HepG2 (cell line): ENCODE measurements around the gene NKD1. TPM values are rescaled to one million over a fixed set of nuclear protein-coding genes. Genes with fewer than 3 reads are reported as not detected.

ENCODE experiments used
- ATAC-seq: fragments of 200-7000 bp; cut with Tn5 transposase; 3 replicates; pipeline ENCODE4 v1.9.1; 2020; ENCODE audit warnings: mild to moderate bottlenecking, moderate library complexity
- BruUV-seq: library from RNA; stranded (reverse); fragments of 400-500 nt; replicated peaks from 2 replicates; lab custom pipeline; 2021; lab: Mats Ljungman, UMichigan
- CTCF ChIA-PET: fragments of 300-600 bp; formaldehyde crosslinking; extraction: SDS; loops from one replicate; lab custom pipeline; 2021; ENCODE audit warnings: low total read pairs, inconsistent platforms, low intra/inter-chr PET ratio; lab: Yijun Ruan, JAX
- POLR2A ChIA-PET: fragments of 350-600 bp; sonication (Branson Sonifier 250); formaldehyde crosslinking; loops from one replicate; lab custom pipeline; 2020; ENCODE audit warnings: antibody characterized with exemption, inconsistent platforms; lab: Yijun Ruan, JAX
- DNase-seq: peaks from one replicate; pipeline ENCODE4 v3.0.0-alpha.2; 2015; ENCODE audit warnings: low spot score
- FAIRE-seq: peaks from 3 replicates; lab custom pipeline; 2011; peaks lifted over from hg19 to GRCh38; lab: Jason Lieb, UNC
- H2AFZ ChIP-seq: one replicate; pipeline ENCODE4 v1.6.1; 2011; ENCODE audit warnings: low read length, inconsistent platforms
- H3K27ac ChIP-seq: fragments of 300-600 bp; 3 replicates; pipeline ENCODE4 v1.8.0; 2011; ENCODE audit warnings: mixed run types, mild to moderate bottlenecking, mixed read lengths, low read length, inconsistent platforms; ENCODE audit not compliant: insufficient read depth; ENCODE audit errors: extremely low read length
- H3K27me3 ChIP-seq, 2 experiments: fragments of 200-600 bp in 1 of 2; 2 replicates in 1 of 2; 3 replicates in 1 of 2; pipeline versions ENCODE4 v1.6.0 to v1.8.0; 2011; ENCODE audit warnings: low read length in 2 of 2, mild to moderate bottlenecking in 2 of 2, moderate library complexity in 2 of 2, inconsistent platforms in 1 of 2; ENCODE audit not compliant: insufficient read depth in 2 of 2, control insufficient read depth in 1 of 2
- H3K36me3 ChIP-seq, 2 experiments: fragments of 200-600 bp in 1 of 2; replicated peaks in 1 of 2; 2 replicates in 1 of 2; 3 replicates in 1 of 2; pipeline versions ENCODE4 v1.5.1 to v1.8.0; 2011; ENCODE audit warnings: low read length in 2 of 2, inconsistent platforms in 1 of 2; ENCODE audit not compliant: insufficient read depth in 2 of 2, control insufficient read depth in 1 of 2
- H3K4me1 ChIP-seq: 2 replicates; pipeline ENCODE4 v1.5.1; 2012; ENCODE audit warnings: low read length, inconsistent platforms; ENCODE audit not compliant: insufficient read depth
- H3K4me2 ChIP-seq: 2 replicates; pipeline ENCODE4 v1.6.0; 2011; ENCODE audit warnings: low read depth, low read length, inconsistent platforms
- H3K4me3 ChIP-seq, 3 experiments: fragments of 200-600 bp in 1 of 3; sonication (generic), shearing (Covaris generic) in 1 of 3; replicated peaks in 1 of 3; 2 replicates each; pipeline ENCODE4 v1.5.1; 2011 to 2016; ENCODE audit warnings: low read length in 3 of 3, inconsistent platforms in 2 of 3, low read depth in 2 of 3, mild to moderate bottlenecking in 2 of 3, control low read depth in 1 of 3, mixed read lengths in 1 of 3; ENCODE audit not compliant: insufficient read depth in 1 of 3
- H3K79me2 ChIP-seq: one replicate; pipeline ENCODE4 v1.6.1; 2011; ENCODE audit warnings: low read length, inconsistent platforms; ENCODE audit not compliant: insufficient read depth
- H3K9ac ChIP-seq: 2 replicates; pipeline ENCODE4 v1.6.0; 2011; ENCODE audit warnings: mild to moderate bottlenecking, low read depth, low read length, inconsistent platforms; ENCODE audit not compliant: insufficient read depth
- H3K9me3 ChIP-seq: 2 replicates; pipeline ENCODE4 v1.5.1; 2012; ENCODE audit warnings: mild to moderate bottlenecking, low read length
- H4K20me1 ChIP-seq: 2 replicates; pipeline ENCODE4 v1.6.0; 2011; ENCODE audit warnings: inconsistent platforms, mild to moderate bottlenecking, low read length, moderate library complexity; ENCODE audit not compliant: insufficient read depth
- CHD2 ChIP-seq: IDR thresholded peaks from 2 replicates; pipeline ENCODE4 v1.6.1; 2011; ENCODE audit warnings: low read depth, low read length, improper control_type of control experiment
- HNRNPLL ChIP-seq: fragments of 200-400 bp; formaldehyde crosslinking; IDR thresholded peaks from 2 replicates; pipeline ENCODE4 v1.6.1; 2017; ENCODE audit warnings: mild to moderate bottlenecking, low read depth, low read length; ENCODE audit not compliant: poor library complexity, severe bottlenecking
- IKZF1 ChIP-seq: fragments of 450-650 bp; IDR thresholded peaks from 2 replicates; pipeline ENCODE4 v1.7.1; 2016
- ISX ChIP-seq: sonication (generic); formaldehyde crosslinking; conservative IDR thresholded peaks from 2 replicates; pipeline ENCODE4 v1.5.0; 2020; ENCODE audit warnings: missing genetic modification reagents
- MATR3 ChIP-seq: sonication (generic); formaldehyde crosslinking; IDR thresholded peaks from 2 replicates; pipeline ENCODE4 v1.4.0; 2020; ENCODE audit warnings: missing genetic modification reagents
- MED1 ChIP-seq: sonication (generic); formaldehyde crosslinking; IDR thresholded peaks from 2 replicates; pipeline ENCODE4 v1.4.0; 2020; ENCODE audit warnings: missing genetic modification reagents
- MEF2D ChIP-seq: sonication (generic); formaldehyde crosslinking; IDR thresholded peaks from 2 replicates; pipeline ENCODE4 v1.5.1; 2020; ENCODE audit warnings: mild to moderate bottlenecking, missing genetic modification reagents
- MNT ChIP-seq: fragments of 450-650 bp; IDR thresholded peaks from 2 replicates; pipeline ENCODE4 v1.6.1; 2016
- PHF21A ChIP-seq: sonication (generic); formaldehyde crosslinking; IDR thresholded peaks from 2 replicates; pipeline ENCODE4 v1.5.0; 2020; ENCODE audit warnings: mild to moderate bottlenecking, missing genetic modification reagents
- SAFB2 ChIP-seq: sonication (generic); formaldehyde crosslinking; IDR thresholded peaks from 2 replicates; pipeline ENCODE4 v1.5.1; 2020; ENCODE audit warnings: missing genetic modification reagents, low read depth, mild to moderate bottlenecking, borderline replicate concordance
- TAF1 ChIP-seq: sonication (generic); formaldehyde crosslinking; IDR thresholded peaks from 2 replicates; pipeline ENCODE4 v1.4.0; 2020; ENCODE audit warnings: missing genetic modification reagents
- TERF1 ChIP-seq: sonication (generic); formaldehyde crosslinking; IDR thresholded peaks from 2 replicates; pipeline ENCODE4 v1.8.0; 2022; ENCODE audit warnings: mild to moderate bottlenecking, missing genetic modification reagents, moderate library complexity
- ZBTB49 ChIP-seq: sonication (generic); formaldehyde crosslinking; IDR thresholded peaks from 2 replicates; pipeline ENCODE4 v1.4.0; 2020; ENCODE audit warnings: missing genetic modification reagents, borderline replicate concordance
- ZBTB7B ChIP-seq: sonication (generic); formaldehyde crosslinking; IDR thresholded peaks from 2 replicates; pipeline ENCODE4 v1.4.0; 2020; ENCODE audit warnings: missing genetic modification reagents
- ZFP36L2 ChIP-seq: sonication (generic); formaldehyde crosslinking; IDR thresholded peaks from 2 replicates; pipeline ENCODE4 v1.4.0; 2020; ENCODE audit warnings: missing genetic modification reagents
- ZKSCAN8 ChIP-seq: IDR thresholded peaks from 2 replicates; pipeline ENCODE4 v1.6.1; 2016; ENCODE audit warnings: borderline replicate concordance, missing genetic modification reagents, missing compliant biosample characterization
- ZNF280B ChIP-seq: sonication (generic); formaldehyde crosslinking; IDR thresholded peaks from 2 replicates; pipeline ENCODE4 v1.5.0; 2020; ENCODE audit warnings: missing genetic modification reagents, mild to moderate bottlenecking, borderline replicate concordance
- ZNF33B ChIP-seq: sonication (generic); formaldehyde crosslinking; IDR thresholded peaks from 2 replicates; pipeline ENCODE4 v1.5.1; 2020; ENCODE audit warnings: mild to moderate bottlenecking, missing genetic modification reagents
- ZNF577 ChIP-seq: sonication (generic); formaldehyde crosslinking; IDR thresholded peaks from 2 replicates; pipeline ENCODE4 v1.4.0; 2020; ENCODE audit warnings: mild to moderate bottlenecking, low read depth, missing genetic modification reagents, borderline replicate concordance
- ZNF839 ChIP-seq: sonication (generic); formaldehyde crosslinking; IDR thresholded peaks from 2 replicates; pipeline ENCODE4 v1.4.0; 2020; ENCODE audit warnings: missing genetic modification reagents, mild to moderate bottlenecking, borderline replicate concordance
- WGBS: methylation state at CpG from one replicate; pipeline ENCODE4 v1.1.6; 2017; ENCODE audit warnings: low lambda C conversion rate; 5-methylcytosine and 5-hydroxymethylcytosine counted together
- in situ Hi-C: cut with HindIII; loops from 2 replicates; pipeline ENCODE4 v1.10.0; 2017; ENCODE audit warnings: low pct_unique_long_range_greater_than_20kb; ENCODE audit not compliant: extremely low pct_ligation_motif_present
- intact Hi-C: fragments of 100-400 bp; cut with micrococcal nuclease; formaldehyde crosslinking; loops from one replicate; pipeline ENCODE4 v1.10.0; 2022; ENCODE audit not compliant: unreplicated experiment
- polyA plus RNA-seq, 8 experiments: library from polyadenylated mRNA; depleted of rRNA in 3 of 8; stranded (reverse) in 7 of 8; unstranded in 1 of 8; fragments of >200 nt; fragmentation: Illumina TruSeq in 4 of 8; extraction: Trizol in 4 of 8; gene quantifications; 2 replicates each; pipeline versions ENCODE4 v1.2.1 to v1.2.3, GENCODE V29; 2011 to 2016; ENCODE audit warnings: low read depth in 4 of 8, missing spikeins in 1 of 8, mixed read lengths in 1 of 8; ENCODE audit not compliant: insufficient read depth in 1 of 8
- total RNA-seq, 5 experiments: library from RNA; depleted of rRNA; stranded (reverse); fragments of >200 nt; fragmentation: Illumina TruSeq; extraction: Trizol; gene quantifications; 2 replicates each; pipeline ENCODE4 v1.2.3, GENCODE V29; 2016; ENCODE audit warnings: low read depth in 1 of 5

NKD1 gene
- total and polyA plus RNA-seq, 2 of the 13 experiments (the other 11 are each of a cell fraction or from before 2014, with no cell fraction given) = 70.4 to 121 TPM

GRCh38 chr16:50684823-50685461 lies 136.7 kb downstream of the NKD1 start:
- H3K4me2 ChIP-seq = no peak overlapping the region
- intact Hi-C loops = no loop called here
- peaks cover 10% of the 10 kb centered on the region for H3K4me1 ChIP-seq
- WGBS = 44% methylated on average over 11 of the region's 11 CpGs
- no peaks in the 10 kb centered on the region for H3K36me3 ChIP-seq
- FAIRE-seq (no peak), ATAC-seq (no peak), DNase-seq (no peak)
- H4K20me1 ChIP-seq = no peaks in the 10 kb centered on the region
- H3K79me2 ChIP-seq = no peaks in the 10 kb centered on the region
- H2AFZ ChIP-seq = no peak overlapping the region
- TF ChIP-seq MNT (no peak), ISX (CRISPR knock-in tag) (no peak), TAF1 (CRISPR knock-in tag) (no peak), ZBTB7B (CRISPR knock-in tag) (no peak), IKZF1 (no peak), ZKSCAN8 (CRISPR knock-in tag) (no peak), ZNF280B (CRISPR knock-in tag) (no peak), TERF1 (CRISPR knock-in tag) (no peak), MED1 (CRISPR knock-in tag) (no peak), ZNF33B (CRISPR knock-in tag) (no peak), SAFB2 (CRISPR knock-in tag) (no peak), ZNF577 (CRISPR knock-in tag) (no peak), MEF2D (no peak), MATR3 (CRISPR knock-in tag) (no peak), PHF21A (no peak), CHD2 (no peak), ZNF839 (CRISPR knock-in tag) (no peak), HNRNPLL (no peak), ZBTB49 (CRISPR knock-in tag) (no peak), ZFP36L2 (CRISPR knock-in tag) (no peak)
- peaks cover 2 to 34% of the 10 kb centered on the region in 2 experiments for H3K27me3 ChIP-seq
- H3K9me3 ChIP-seq = no peaks in the 10 kb centered on the region
- H3K4me3 ChIP-seq = no peak overlapping the region
- ChIA-PET CTCF (no interaction called here), POLR2A (interaction anchor here (1.1 kb wide), 1 partner anchor 10 kb away, joined by 3 read pairs; no protein-coding TSS in a partner anchor)
- in situ Hi-C loops = no loop called here
- no peak overlapping the region for H3K9ac ChIP-seq
- no peak overlapping the region for H3K27ac ChIP-seq
- no TSS peak for BruUV-seq
